22Rv1 (cell line): ENCODE measurements around the gene AHSP.

Experiments
- ZFX ChIP-seq: fragments of 450-650 bp; IDR thresholded peaks from 2 replicates; pipeline ENCODE4 v1.6.1; 2017; ENCODE audit warnings: antibody characterized with exemption, borderline replicate concordance
- TF ChIP-seq, protein P1 (sequence below): fragments of 450-650 bp; IDR thresholded peaks from 2 replicates; pipeline ENCODE4 v1.5.1; 2017; ENCODE audit warnings: mild to moderate bottlenecking

DNA sequence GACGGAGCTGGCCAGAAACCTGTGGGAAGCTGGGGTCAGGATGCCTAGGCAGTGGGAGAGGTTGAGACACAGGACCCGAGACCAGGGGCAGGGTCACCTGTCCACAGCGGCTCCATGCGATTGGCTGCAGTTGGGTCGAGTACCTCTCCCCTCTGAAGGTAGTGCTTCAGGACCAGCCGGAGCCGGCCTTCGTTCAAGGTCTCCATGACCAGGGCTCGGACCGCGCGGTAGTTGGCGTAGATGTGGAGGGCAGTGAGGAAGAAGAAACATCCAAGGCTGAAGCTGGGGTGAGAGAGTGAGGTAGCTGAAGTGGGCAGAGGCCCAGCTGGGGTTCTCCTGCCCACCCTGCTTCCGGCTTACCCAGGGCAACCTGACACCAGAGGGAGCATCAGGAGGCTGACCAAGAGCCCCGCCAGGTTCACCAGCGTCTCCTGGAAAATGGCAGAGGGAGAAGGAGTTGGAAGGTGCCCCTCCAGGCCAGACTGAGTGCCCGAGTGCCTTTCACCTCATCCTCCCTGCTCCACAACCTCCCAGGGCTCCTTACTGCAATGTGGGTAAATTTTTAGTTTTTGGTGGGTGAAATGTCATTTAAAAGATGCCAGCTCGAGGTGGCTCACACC lies 34.1 kb upstream of the AHSP start:
- TF ChIP-seq, protein P1, sequence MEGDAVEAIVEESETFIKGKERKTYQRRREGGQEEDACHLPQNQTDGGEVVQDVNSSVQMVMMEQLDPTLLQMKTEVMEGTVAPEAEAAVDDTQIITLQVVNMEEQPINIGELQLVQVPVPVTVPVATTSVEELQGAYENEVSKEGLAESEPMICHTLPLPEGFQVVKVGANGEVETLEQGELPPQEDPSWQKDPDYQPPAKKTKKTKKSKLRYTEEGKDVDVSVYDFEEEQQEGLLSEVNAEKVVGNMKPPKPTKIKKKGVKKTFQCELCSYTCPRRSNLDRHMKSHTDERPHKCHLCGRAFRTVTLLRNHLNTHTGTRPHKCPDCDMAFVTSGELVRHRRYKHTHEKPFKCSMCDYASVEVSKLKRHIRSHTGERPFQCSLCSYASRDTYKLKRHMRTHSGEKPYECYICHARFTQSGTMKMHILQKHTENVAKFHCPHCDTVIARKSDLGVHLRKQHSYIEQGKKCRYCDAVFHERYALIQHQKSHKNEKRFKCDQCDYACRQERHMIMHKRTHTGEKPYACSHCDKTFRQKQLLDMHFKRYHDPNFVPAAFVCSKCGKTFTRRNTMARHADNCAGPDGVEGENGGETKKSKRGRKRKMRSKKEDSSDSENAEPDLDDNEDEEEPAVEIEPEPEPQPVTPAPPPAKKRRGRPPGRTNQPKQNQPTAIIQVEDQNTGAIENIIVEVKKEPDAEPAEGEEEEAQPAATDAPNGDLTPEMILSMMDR, result no peak
- no peak for TF ChIP-seq ZFX
